OCI-LY7 (cell line): ENCODE data around the gene SPATA6L.

ENCODE experiments used
- EZH2phosphoT487 ChIP-seq: fragments of 200-600 bp; sonication (generic); IDR thresholded peaks from 2 replicates; pipeline ENCODE4 v1.6.1; 2018; ENCODE audit warnings: low read depth, borderline replicate concordance, mild to moderate bottlenecking, mixed run types, antibody characterized with exemption, low read length, moderate library complexity, mixed read lengths
- TF ChIP-seq, protein P1 (sequence below): fragments of 200-600 bp; sonication (generic); conservative IDR thresholded peaks from 2 replicates; pipeline ENCODE4 v1.5.1; 2014; ENCODE audit warnings: mild to moderate bottlenecking, antibody characterized with exemption, low read length, moderate library complexity, mixed read lengths

DNA sequence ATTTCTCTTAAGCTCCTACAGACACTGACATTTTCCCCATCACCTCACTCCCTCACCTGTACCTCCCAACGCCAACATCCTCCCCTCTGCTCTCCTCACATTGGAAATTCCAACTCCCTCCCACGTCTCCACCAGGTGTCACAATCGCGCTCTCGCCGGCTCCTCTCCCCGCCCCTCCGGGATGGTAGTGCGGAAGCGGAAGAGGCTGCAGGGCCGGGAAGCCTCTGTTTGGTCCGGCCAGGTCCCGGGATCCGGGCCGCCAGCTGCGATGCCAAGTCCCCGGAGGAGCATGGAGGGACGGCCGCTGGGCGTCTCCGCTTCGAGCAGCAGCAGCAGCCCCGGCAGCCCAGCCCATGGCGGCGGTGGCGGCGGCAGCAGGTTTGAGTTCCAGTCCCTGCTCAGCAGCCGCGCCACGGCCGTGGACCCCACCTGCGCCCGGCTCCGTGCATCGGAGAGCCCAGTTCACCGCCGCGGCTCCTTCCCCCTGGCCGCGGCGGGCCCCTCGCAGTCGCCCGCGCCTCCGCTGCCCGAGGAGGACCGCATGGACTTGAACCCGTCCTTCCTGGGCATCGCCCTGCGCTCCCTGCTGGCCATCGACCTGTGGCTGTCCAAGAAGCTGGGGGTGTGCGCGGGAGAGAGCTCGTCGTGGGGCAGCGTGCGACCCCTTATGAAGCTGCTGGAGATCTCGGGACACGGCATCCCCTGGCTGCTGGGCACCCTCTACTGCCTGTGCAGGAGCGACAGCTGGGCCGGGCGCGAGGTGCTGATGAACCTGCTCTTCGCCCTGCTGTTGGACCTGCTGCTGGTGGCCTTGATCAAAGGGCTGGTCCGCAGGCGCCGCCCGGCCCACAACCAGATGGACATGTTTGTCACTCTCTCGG is 3.9 kb downstream of the SPATA6L start, which contains the start of gene PLPP6:
- TF ChIP-seq, protein P1, sequence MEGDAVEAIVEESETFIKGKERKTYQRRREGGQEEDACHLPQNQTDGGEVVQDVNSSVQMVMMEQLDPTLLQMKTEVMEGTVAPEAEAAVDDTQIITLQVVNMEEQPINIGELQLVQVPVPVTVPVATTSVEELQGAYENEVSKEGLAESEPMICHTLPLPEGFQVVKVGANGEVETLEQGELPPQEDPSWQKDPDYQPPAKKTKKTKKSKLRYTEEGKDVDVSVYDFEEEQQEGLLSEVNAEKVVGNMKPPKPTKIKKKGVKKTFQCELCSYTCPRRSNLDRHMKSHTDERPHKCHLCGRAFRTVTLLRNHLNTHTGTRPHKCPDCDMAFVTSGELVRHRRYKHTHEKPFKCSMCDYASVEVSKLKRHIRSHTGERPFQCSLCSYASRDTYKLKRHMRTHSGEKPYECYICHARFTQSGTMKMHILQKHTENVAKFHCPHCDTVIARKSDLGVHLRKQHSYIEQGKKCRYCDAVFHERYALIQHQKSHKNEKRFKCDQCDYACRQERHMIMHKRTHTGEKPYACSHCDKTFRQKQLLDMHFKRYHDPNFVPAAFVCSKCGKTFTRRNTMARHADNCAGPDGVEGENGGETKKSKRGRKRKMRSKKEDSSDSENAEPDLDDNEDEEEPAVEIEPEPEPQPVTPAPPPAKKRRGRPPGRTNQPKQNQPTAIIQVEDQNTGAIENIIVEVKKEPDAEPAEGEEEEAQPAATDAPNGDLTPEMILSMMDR: peak; percentile 66
- TF ChIP-seq EZH2phosphoT487: no peak
